ENCODE data around the gene SELE. TPM values are rescaled to one million over a fixed set of nuclear protein-coding genes. Genes with fewer than 3 reads are reported as not detected.
"Not testable (repeated sequence)": the region's sequence is repeated elsewhere in the genome, so short reads cannot be mapped to it uniquely, and the experiment has no call there.

The SELE gene
- total RNA-seq, 1 experiment from 2014 or later = not detected

GRCh38 chr1:169696273-169697100 lies 37.4 kb downstream of the SELE start:
- in situ Hi-C loops (cut with HindIII; ENCODE audit: low pct_unique_long_range_greater_than_20kb, low sequenced_read_pairs) = no loop called here
- DNase-seq (ENCODE audit: low read depth, low spot score) = no peak

DNA sequence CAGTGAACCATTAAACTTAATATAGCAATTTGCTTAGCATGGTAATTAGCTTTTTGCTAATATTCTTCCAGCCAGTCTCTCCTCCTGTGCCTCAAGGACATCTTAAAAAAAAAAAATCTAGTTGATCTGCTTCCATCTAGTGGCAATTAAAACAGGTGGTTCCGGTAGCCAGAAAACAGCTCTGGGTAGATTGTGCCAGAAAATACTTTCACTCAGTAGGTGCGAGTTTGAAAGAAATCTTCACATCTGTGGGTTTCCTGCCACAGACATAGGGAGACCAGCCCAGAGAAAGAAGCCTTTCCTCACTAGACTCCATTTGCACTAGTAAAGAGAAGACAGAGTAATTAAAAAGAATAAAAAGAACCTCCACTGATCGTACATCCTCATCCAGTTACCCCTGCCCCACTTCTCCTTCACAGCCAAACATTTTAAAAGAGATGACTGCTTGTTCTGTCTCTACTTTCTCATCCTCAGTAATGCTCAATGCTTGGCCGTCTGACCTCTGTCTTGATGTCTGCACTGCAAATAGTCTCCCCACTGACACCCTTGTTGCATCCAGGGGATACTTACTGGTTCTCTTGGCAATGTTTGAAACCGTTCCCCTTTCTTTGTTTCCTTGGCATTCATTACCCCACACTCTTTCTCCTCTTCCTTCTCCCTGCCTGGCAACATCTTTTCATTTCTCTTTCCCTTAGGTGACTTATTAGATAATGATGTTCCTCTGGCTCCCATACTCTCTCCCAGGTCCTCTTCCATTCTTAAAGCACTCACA lies 39.4 kb downstream of the SELE start:
- no peak for DNase-seq (ENCODE audit: low read depth, low spot score)
- in situ Hi-C loops (cut with HindIII; ENCODE audit: low pct_unique_long_range_greater_than_20kb, low sequenced_read_pairs) = no loop called here

DNA sequence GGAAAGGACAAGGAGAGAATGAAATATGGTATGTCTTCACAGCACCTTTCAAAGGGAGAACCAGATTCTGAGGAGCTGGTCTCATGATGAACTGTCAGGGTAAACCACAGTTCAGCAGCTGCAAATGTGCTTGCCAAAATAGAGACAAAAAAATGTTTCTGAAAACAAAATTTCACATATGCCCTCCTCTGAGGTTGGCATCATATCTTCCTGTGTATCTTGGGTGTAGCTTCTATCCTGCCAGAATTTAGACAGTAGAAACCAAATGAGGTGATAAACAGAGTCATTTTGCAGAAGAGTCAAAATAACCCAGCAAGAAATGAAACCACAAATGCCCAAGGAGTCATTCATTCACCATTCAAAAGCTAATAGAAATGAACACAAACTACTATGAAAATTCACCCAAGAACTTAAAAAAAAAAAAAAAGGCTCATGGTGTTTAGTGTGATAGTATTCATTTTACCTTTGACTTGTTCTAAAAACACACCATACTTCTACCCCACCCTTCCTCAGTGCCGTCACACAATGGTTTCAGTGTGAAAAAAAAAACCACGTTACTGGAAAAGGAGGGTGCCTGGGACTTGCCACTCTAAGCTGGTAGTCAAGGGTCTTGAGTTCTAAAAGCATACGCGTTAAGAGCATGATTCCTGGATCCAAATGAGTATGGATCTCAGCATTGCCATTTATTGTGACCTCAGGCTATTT lies 41.0 kb downstream of the SELE start:
- in situ Hi-C loops (cut with HindIII; ENCODE audit: low pct_unique_long_range_greater_than_20kb, low sequenced_read_pairs) = no loop called here
- DNase-seq (ENCODE audit: low read depth, low spot score) = no peak

DNA sequence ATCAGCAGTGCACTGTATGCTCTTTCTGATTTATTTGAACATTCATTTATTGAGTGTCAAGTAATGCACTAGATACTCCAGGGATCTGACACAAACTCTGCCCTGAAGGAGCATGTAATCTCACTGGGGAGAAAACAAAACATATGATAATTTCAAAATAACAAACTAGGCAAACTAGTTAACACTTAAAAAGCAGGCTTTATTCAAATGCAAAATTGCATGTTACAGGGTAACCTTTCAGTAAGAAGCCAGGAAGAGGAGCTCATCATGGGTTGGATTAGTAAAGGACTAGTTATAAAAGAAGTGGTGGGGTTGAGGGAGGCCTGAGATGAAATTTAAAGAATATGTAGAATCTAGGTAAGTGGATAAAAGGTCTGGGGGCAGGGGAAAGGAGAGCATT lies 43.4 kb downstream of the SELE start:
- no peak for DNase-seq (ENCODE audit: low read depth, low spot score)
- in situ Hi-C loops (cut with HindIII; ENCODE audit: low pct_unique_long_range_greater_than_20kb, low sequenced_read_pairs) = no loop called here

GRCh38 chr1:169689395-169689794 lies 44.5 kb downstream of the SELE start:
- DNase-seq (ENCODE audit: low read depth, low spot score) = no peak
- in situ Hi-C loops (cut with HindIII; ENCODE audit: low pct_unique_long_range_greater_than_20kb, low sequenced_read_pairs) = no loop called here

DNA sequence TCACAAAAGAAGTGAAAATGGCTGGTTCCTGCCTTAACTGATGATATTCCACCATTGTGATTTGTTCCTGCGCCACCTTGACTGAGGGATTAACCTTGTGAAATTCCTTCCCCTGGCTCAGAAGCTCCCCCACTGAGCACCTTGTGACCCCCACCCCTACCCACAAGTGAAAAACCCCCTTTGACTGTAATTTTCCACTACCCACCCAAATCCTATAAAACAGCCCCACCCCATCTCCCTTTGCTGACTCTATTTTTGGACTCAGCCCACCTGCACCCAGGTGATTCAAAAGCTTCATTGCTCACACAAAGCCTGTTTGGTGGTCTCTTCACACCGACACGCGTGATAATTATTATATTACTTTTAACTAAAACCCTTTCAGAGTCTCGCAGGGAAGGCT lies 45.5 kb downstream of the SELE start:
- in situ Hi-C loops (cut with HindIII; ENCODE audit: low pct_unique_long_range_greater_than_20kb, low sequenced_read_pairs); DNase-seq (ENCODE audit: low read depth, low spot score): not testable (repeated sequence)

GRCh38 chr1:169683661-169684060 lies 50.2 kb downstream of the SELE start:
- in situ Hi-C loops (cut with HindIII; ENCODE audit: low pct_unique_long_range_greater_than_20kb, low sequenced_read_pairs) = no loop called here
- DNase-seq (ENCODE audit: low read depth, low spot score) = no peak

- in situ Hi-C loops (cut with HindIII; ENCODE audit: low pct_unique_long_range_greater_than_20kb, low sequenced_read_pairs); DNase-seq (ENCODE audit: low read depth, low spot score): not testable (repeated sequence)
These were observed 50.7 kb downstream of the SELE start for GRCh38 chr1:169683168-169683567.

DNA sequence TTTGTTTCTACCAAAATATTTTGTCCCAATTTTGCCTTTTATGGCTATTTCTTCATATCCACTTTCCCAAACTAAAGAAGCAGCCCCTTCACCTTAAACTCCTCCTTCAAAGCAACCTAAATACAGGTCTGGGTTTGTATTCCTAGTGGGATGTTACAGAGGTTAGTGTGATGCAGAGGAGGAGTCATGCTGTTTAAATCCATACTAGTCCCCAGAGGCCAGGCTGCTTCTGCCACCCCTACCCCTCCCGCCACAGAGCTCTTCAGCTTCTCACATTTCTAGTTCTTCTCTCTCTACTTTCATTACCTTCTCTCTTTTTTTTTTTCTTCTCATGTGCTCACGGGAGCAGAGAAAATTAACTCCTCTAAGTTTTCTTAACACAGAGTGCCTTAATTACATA lies 51.8 kb downstream of the SELE start:
- in situ Hi-C loops (cut with HindIII; ENCODE audit: low pct_unique_long_range_greater_than_20kb, low sequenced_read_pairs) = no loop called here
- DNase-seq (ENCODE audit: low read depth, low spot score) = no peak

DNA sequence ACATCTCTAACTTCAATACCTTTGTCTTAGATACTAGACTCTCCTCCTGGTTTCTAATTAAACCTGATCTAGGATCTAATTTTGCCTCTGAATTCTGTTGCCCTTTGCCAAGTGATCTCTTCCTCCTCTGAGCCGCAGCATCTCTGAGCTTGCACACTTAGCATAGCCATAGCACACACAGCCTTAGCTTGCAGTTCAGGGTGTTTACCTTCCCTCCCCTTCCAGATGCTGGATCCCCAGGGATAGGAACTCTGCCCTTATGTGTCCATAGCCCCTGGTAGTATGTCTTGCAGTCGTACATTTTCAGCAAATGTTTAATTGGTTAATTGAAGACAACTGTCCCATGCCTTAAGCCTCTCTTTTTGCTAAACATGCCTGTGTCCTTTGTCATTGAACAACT lies 52.7 kb downstream of the SELE start:
- in situ Hi-C loops (cut with HindIII; ENCODE audit: low pct_unique_long_range_greater_than_20kb, low sequenced_read_pairs) = no loop called here
- DNase-seq (ENCODE audit: low read depth, low spot score) = no peak

- in situ Hi-C loops (cut with HindIII; ENCODE audit: low pct_unique_long_range_greater_than_20kb, low sequenced_read_pairs) = no loop called here
- DNase-seq (ENCODE audit: low read depth, low spot score) = no peak
These were observed 53.4 kb downstream of the SELE start for GRCh38 chr1:169680377-169681019.

GRCh38 chr1:169679692-169680091 lies 54.2 kb downstream of the SELE start:
- in situ Hi-C loops (cut with HindIII; ENCODE audit: low pct_unique_long_range_greater_than_20kb, low sequenced_read_pairs) = no loop called here

GRCh38 chr1:169676001-169676400 lies 57.9 kb downstream of the SELE start:
- DNase-seq (ENCODE audit: low read depth, low spot score) = no peak

More at GRCh38 chr1:169679692-169680091, 54.2 kb downstream of the SELE start:
- no peak for DNase-seq (ENCODE audit: low read depth, low spot score)

More at GRCh38 chr1:169676001-169676400, 57.9 kb downstream of the SELE start:
- in situ Hi-C loops (cut with HindIII; ENCODE audit: low pct_unique_long_range_greater_than_20kb, low sequenced_read_pairs) = no loop called here

Other genes with a start within 250 kb of the SELE start
- gene SLC19A2, start 248.1 kb downstream of the SELE start, total RNA-seq (2014; rRNA removed; shearing (Covaris generic)) = 151 and 163 TPM in 2 replicates
- gene F5, start 147.6 kb downstream of the SELE start, total RNA-seq (2014; rRNA removed; shearing (Covaris generic)) = not detected in 2 replicates
- not detected in 2 replicates for gene SELP, start 104.0 kb downstream of the SELE start, total RNA-seq (2014; rRNA removed; shearing (Covaris generic))
- not detected in 2 replicates for gene SELL, start 22.5 kb downstream of the SELE start, total RNA-seq (2014; rRNA removed; shearing (Covaris generic))
- gene METTL18, start 60.8 kb upstream of the SELE start, total RNA-seq (2014; rRNA removed; shearing (Covaris generic)) = 13.6 and 17.0 TPM in 2 replicates
- gene SCYL3, start 159.8 kb upstream of the SELE start, total RNA-seq (2014; rRNA removed; shearing (Covaris generic)) = 5.5 and 7.1 TPM in 2 replicates